NCI-H1048 (cell line): Measurements from ENCODE around the gene PALM.
"Not testable (repeated sequence)": the region's sequence is repeated elsewhere in the genome, so short reads cannot be mapped to it uniquely, and the experiment has no call there.

Source experiments
- DNase-seq: peaks from one replicate; lab custom pipeline; 2025; lab: John Stamatoyannopoulos, UW

PALM gene

GRCh38 chr19:732148-733069, 23.7 kb downstream of the PALM start:
- DNase-seq: no peak

- no peak for DNase-seq
Observed at GRCh38 chr19:734716-735115, 26.0 kb downstream of the PALM start.

DNA sequence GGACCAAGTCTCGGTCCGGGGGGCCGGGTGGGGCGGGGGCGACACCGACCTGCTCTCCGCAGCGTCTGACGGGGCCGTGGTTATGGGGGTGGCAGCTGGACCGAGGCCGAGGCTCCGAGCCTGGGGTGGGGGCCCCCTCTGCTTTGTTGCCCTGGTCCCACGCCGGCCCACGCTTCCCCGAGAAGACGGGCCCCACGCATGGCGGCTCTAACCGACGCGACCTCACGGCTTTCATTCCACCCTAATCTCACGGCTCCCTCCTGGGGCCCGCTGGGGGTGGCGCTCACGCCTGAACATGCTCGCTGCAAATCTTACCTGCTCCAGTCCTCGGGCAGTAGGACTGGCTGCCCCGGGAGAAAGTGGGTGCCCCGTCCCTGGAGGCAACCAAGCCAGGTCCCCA, 27.4 kb downstream of the PALM start:
- DNase-seq: no peak

- no peak for DNase-seq
Observed at GRCh38 chr19:737591-738093, 28.9 kb downstream of the PALM start.

GRCh38 chr19:738509-739128, 29.9 kb downstream of the PALM start:
- no peak for DNase-seq

DNA sequence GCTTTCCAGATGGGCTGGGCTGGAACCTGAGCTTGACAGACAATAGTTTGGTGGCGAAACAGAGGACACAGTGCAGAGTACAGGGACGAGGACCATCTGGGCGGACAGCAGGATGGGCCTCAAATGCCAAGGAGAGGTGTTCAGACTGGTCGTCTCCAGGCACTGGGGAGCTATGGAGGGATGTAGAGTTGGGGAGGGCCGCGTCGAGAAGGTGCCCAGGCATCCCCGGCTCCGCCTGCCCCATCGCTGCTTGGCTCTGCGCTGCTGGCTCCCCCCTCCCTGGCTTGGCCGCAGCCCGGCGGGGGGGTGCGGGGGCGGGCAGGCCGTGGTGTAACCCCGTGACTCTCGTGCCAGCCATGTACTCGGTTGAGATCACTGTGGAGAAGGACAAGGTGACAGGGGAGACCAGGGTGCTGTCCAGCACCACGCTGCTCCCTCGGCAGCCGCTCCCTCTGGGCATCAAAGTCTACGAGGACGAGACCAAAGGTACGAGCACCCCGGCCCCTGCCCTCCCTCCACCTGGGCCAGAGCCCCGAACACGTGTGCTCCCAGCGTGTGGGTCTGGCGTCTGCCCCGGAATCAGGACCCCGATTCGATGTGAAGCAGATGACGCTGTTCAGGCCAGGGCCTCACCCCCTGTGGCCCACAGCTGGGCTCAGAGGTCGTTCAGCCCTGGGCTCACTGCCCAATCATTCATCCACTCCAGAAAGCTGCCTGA, 31.4 kb downstream of the PALM start:
- DNase-seq: no peak

DNA sequence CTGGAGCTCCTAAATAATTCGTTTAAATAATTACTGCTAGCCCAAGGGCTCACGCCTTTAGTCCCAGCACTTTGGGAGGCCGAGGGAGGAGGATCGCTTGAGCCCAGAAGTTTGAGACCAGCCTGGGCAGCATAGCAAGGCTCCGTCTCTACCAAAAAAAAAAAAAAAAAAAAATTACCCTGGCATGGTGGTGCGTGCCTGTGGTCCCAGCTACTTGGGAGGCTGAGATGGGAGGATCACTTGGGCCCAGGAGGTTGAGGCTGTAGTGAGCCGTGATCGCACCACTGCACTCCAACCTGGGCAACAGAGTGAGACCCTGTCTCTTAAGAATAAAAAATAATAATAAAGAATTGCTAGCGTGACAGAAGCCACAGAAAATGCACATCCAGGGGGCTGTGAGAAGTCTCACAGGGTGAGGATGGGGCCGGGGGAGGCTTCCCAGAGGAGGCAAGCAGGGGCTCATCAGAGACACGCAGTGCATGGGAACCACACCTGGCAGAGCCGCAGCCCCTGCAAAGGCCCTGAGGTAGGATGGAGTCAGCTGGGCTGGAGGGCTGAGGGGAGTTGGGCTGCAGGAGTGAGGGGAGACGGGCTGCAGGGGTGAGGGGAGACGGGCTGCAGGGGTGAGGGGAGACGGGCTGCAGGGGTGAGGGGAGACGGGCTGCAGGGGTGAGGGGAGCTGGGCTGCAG, 32.2 kb downstream of the PALM start:
- DNase-seq: not testable (repeated sequence)

DNA sequence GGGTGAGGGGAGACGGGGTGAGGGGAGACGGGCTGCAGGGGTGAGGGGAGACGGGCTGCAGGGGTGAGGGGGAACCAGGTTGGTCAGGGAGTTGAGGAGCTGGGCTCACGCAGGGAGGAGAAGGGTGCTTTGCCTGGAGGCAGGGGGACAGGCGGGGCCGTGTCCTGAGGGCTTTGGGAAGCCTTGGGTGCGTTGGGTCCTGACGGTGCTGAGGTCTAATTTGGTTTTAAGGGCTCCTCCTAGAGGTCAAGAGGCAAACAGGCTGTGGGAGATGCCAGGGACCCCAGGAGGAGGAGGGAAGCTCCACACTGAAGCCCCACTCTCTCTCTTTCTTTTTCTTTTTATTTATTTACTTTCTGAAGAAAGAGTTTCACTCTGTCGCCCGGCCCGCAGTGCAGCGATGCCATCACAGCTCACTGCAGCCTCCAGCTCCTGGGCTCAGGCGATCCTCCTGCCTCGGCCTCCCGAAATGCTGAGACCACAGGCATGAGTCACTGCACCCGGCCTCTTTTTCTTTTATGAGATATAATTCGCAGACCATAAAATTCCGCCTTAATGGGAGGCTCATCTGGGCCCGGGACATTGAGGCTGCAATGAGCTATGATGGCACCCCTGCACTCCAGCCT, 32.9 kb downstream of the PALM start:
- DNase-seq: no peak

GRCh38 chr19:742540-743075, 33.9 kb downstream of the PALM start:
- DNase-seq: no peak

DNA sequence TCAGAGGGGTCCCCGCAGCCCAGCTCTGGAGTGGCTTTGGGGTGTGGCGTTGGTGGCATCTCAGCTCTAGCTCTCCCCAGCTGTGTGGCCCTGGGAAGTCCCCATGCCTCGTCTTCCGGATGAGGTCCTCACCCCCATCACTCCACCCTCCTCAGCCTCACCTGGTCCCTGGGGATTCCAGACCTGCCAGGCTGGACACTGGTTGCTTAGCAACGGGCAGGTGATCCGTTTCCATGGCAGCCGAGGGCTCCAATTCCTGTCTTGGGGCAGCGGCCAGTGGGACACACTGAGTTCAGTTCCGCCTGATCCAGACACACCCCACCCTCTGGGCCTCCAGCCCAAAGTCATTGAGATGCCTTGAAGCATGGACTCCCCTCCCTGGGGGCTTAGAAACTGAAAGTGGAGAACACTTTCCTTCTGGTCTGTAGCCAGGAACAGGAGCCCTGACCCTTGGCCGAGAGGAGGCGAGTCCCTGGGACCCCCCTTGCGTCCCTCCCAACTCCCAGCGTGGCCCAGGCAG, 34.5 kb downstream of the PALM start:
- DNase-seq: no peak

DNA sequence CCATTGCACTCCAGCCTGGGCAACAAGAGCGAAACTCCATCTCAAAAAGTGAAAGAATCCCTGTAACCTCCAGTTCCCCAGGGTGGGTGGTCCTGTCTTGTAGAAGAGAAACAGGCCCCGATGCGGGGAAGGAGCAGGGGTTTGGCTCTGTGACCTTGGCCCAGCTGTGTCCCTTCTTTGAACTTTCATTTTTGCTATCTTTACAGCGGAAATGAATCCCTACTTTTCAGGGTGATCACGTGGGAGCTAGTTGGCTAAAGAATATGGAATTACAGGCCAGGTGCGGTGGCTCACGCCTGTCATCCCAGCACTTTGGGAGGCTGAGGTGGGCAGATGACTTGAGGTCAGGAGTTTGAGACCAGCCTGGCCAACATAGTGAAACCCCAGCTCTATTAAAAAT, 36.4 kb downstream of the PALM start:
- not testable (repeated sequence) for DNase-seq

- DNase-seq: no peak
Observed at GRCh38 chr19:746208-746819, 37.6 kb downstream of the PALM start.

DNA sequence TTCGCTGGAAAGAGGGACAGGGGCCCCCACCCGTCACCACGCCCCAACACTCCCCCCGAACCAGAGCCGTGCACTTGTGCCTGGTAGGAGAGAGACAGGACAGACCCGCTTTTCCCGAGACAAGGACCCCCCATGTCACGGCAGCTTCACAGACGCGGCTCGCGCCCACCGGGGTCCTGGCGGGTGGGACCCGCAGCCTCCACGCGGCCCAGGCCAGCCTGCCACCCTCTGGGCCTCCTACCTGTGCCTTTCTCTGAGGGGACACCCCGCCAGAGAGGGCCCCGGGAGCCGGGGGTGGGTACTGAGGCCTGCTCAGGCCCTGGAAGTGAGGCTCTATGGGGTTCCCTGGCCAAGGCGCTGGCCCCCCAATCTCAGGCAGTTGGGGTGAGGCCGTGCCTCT, 38.2 kb downstream of the PALM start:
- no peak for DNase-seq

DNA sequence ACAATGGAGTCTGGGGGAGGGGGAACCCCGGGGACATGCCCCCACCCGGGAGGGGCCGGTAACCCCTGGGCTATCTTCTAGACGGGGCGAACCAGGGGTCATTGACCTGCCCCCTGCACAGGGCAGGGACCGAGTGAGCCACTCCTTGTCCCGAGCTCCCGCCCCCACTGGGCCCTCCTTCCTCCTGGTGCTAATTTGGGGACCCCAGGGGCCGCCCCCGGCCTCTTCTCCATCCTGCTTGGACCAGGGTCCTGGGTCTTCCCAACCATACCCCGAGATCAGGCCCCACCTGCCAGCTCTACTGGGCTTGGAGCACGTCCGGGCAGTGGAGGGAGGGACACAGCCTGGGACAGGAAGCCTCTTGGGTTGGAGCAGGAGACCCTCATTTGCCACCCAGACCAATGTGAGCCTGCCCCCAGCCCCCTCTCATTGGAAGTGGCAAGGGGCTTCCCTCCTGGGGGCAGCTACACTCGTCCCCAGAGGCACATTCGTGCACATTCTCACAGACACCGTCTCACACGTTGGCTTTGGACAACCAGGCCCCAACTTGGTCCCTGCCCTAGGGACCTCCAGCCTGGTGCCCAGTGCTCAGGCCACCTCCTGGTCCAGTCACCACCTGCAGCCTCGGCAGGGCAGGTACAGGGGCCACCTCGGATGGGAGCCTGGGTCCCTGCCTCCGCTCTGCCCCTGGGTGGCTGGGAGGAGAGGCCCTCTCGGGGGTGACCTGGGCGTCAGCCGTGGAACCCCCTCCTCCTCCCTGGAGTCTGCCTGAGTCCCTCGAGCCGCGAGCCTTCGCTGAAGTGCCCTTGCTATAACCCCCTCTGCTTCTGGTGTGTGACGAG, 38.9 kb downstream of the PALM start:
- DNase-seq: no peak

DNA sequence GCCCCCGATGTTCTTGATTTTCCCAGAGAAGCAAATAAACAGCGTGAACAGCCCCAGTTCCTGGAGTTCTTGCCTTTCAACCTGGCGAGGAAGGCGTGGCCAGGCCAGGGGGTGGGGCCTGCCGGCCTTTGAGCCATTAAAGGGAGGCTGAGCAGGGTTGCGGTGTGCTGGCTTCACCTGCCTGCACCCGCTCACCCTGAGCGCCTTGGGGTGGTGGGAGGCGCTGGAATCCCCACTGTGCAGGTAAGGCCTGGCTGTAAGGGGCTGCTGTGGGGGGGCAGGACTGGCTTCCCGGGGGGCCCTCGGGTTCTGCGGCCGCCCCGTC, 39.5 kb downstream of the PALM start:
- DNase-seq: no peak

- DNase-seq: no peak
Observed at GRCh38 chr19:749811-750210, 41.1 kb downstream of the PALM start.

GRCh38 chr19:750640-751423, 42.1 kb downstream of the PALM start, which contains the start of gene MISP:
TSS of gene MISP (plus strand) at chr19:751112. CDS start at chr19:756947, 5,835 bp downstream.
- no peak for DNase-seq

GRCh38 chr19:751501-752341, 43.0 kb downstream of the PALM start:
- DNase-seq: no peak
